HG03139 (cell line): ENCODE data around the gene ZNF778.
A peak's percentile ranks its signal among the peaks of the same experiment; 100 is the strongest.
"Not testable (repeated sequence)": the region's sequence is repeated elsewhere in the genome, so short reads cannot be mapped to it uniquely, and the experiment has no call there.

ENCODE experiments used
- ATAC-seq: cut with Tn5 transposase; IDR thresholded peaks from one replicate; pipeline ENCODE4 v1.9.1; 2021; ENCODE audit not compliant: unreplicated experiment

Gene ZNF778

DNA sequence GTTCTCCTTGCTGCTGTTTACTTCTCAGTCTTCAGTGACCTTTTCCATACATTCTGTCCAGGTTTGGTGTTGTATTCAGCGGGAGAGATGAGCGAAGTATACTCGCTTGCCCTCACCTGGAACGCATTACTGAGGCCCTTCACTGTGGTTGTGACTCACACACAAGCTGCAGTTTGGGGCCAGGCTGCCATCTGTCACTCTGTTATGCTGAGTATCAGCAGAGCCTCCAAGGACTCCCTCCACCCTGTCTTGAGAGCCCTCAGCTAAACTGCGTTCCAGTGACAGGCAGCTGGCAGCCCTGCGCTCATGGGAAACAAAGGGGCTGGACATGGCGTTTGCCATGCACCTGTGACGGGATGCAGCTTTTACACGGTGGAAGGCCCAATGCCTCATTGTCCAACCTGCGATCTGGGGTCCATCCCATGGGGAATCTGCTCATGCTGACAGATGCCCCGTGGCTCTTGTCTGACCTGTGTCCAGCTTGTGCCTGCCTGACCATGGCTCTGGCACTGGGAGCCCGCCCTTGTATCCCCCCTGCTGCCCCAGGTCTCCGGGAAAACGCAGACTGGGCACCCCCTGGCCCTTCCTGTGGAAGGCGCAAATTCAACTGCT, 6.5 kb upstream of the ZNF778 start:
- ATAC-seq, result no peak

DNA sequence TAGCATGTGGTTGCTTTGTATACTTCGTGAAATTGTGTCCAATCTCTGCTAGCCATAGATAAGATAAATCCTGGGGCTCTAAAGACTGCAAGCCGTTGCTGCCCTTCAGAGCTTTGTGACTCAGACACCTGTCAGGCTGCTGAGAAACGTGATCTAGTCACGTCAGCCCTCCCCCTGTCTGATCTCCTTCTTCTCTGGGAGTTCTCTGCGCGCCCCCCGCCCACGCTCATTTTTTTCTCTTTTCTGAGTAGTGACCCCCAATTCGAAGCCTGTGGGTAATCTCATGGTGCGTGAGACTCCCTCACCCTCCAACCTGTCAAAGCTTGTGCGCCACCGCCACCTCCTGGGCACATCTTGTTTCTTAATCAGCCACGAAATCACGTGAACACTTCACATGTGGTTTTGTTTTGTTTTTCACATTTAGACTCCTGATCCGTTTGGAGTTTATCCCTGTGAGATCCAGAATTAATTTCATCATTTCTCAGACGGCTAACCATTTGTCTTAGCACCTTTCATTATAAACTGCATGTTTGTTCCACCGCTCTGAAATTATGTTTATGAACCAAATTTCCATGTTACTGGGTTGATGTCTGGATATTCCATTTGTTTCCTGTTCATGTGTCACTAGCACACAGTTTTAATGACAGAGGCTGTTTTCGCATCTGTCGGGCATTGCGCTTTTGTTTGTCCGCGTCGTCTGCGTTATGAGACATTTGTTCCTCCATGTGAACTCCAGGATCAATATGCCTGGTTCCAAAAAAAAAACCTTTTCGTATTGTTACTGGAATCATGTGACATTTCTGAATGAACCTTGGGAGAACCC, 977 bp upstream of the ZNF778 start:
- peak; percentile 41 for ATAC-seq

DNA sequence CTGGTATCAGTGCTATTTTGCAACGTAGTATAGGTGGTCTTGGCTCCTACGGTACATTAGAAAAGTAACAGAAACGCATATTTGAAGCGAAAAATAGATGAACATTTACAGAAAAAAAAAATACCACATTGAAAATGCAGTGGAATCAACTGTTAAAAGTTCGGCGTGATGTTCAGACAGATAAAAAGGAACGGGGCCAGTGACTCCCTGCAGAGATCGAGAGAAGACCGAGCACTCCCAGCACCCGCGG, 440 bp upstream of the ZNF778 start:
- ATAC-seq, result no peak

DNA sequence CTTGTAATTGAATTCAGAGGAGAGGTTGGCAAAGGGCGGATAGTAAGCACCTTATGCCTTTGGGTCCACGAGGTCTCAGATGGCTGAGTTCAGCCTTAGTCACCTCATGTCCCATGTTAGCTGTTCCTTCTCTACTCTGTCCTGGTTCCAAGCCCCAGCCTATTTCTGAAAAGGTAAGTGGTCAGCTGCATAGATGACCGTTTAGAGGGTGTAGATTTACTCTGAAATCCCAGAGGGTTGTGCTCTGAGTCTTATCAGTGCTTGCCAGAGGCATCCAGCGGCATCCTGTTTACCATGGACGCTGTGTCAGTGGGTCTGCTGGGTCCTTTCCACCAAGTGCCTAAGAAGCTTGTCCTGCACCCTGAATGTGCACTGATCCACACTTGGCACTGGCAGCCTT, 1.9 kb downstream of the ZNF778 start:
- no peak for ATAC-seq

DNA sequence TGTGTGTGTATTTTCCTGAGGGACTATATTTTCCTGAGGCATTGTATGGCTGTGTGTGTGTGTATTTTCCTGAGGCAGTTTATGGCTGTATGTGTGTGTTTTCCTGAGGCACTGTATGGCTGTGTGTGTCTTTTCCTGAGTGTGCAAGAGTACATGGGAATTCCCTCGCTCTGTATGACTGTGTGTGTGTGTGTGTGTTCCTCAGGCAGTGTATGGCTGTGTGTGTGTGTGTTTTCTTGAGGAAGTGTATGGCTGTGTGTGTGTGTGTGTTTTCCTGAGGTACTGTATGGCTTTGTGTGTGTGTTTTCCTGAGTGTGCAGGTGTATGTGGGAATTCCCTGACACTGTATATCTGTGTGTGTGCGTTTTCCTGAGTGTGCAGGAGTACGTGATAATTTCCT, 4.1 kb downstream of the ZNF778 start:
- no peak for ATAC-seq

DNA sequence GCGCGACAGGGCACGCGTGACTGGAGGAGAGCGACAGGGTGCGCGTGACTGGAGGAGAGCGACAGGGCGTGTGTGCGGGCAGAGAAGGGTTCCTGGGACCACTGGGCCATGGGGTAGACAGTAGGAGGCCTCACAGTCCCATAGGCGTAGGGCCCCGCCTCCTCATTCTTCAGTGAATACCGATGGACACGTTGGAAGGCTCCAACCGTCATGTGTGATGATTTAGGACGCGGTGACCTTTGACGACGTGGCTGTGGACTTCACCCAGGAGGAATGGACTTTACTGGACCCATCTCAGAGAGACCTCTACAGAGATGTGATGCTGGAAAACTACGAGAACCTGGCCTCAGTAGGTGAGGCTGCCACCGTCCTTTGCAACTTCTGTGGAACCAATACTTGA, 5.4 kb downstream of the ZNF778 start:
- no peak for ATAC-seq

DNA sequence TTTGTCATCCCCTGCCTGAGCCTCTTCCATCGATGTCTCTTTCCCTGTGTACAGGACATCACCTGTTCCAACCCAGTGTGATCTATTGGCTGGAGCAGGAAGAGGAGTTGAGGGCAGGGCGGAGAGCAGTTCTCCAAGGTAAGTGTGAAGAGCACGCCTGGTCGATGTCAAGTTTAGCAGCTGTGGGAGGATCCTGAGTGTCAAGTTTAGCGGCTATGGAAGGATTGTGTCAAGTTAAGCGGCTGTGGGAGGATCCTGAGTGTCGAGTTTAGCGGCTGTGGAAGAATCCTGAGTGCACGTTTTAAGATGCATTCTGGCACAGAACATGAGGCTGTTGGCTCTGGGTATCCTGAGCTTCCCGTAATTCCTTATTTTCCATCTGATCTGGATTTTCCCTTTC, 7.2 kb downstream of the ZNF778 start:
- ATAC-seq, result no peak

DNA sequence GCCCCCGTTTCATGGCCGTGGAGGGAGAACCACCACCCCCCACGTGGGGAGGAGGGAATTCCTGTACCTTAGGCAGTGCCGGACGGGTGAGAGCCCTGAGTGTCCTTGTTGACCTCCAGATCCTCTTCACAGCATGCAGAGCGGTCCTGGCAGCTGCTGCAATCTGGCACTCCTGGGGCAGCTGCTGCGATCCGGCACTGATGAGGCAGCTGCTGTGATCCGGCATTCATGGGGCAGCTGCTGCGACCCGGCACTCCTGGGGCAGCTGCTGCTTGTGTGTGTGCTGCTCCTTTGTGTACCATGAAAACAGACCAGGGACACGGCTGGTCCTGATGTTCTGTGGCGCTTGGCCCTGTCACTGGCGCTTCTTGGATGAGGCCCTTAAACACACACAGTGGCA, 12.8 kb downstream of the ZNF778 start:
- no peak for ATAC-seq

DNA sequence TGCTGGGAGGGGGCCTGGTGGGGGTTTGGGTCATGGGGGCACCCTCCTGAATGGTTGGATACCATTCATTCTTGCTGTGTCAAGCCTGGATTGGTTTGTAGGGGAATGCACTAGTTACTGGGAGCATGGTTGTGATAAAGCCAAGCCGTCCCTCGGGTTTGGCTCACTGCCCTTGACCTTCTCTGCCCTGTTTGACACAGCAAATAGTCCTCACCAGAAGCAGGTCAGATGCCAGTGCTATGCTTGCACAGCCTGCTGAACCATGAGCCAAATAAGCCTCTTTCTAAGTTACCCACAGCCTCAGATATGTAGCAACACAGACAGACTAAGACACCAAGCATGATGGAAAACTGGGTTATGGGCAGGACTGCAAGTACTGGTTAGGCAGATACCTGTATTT, 14.6 kb downstream of the ZNF778 start:
- ATAC-seq, result no peak

DNA sequence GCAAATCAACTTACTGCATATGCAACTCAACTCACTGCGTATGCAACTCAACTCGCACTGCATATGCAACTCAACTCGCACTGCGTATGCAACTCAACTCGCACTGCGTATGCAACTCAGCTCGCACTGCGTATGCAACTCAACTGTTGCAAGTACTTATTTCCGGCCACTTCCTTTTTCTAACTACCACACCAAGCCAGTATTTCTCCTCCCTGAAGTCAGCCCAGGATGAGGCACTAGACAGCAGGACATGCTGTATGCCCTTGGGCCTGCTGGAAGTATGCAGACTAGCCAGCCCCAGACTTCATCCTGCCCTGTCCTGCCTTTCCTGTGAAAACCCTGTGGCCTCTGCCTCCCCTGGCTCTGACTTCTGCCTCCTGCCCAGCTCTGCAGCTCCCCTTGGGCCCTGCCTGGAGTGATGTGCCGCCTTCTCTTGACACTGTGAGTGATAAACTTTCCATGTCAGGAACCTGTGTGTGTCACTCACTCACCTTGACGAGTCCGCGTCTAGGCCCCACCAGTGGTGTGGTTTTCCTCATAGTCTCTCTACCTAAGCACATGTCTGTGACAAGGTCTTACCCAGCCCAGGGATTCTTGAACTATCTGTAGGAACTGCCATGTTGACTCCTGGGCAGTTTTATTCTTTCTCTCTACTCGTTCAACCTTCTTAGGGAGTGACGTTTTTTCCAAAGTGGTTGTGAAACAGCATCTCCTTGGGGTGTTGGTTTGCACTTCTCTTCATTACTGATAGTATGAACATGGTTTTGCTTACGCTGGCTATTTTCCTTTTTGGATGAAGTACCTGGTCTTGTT, 16.4 kb downstream of the ZNF778 start:
- ATAC-seq, result no peak

DNA sequence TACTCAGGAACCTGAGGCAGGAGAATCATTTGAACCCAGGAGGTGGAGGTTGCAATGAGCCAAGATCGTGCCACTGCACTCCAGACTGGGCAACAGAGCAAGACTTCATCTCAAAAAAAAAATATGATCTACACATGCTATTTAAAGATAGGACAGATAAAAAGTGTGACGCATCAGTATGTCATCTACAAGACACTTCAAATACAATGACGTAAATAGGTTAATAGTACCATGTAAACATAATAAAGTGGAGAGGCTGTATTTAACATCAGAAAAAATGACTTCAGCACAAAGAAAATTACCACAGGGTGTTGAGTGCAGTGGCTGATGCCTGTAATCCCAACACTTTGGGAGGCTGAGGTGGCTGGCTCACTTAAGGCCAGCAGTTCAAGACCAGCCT, 20.2 kb downstream of the ZNF778 start:
- no peak for ATAC-seq

DNA sequence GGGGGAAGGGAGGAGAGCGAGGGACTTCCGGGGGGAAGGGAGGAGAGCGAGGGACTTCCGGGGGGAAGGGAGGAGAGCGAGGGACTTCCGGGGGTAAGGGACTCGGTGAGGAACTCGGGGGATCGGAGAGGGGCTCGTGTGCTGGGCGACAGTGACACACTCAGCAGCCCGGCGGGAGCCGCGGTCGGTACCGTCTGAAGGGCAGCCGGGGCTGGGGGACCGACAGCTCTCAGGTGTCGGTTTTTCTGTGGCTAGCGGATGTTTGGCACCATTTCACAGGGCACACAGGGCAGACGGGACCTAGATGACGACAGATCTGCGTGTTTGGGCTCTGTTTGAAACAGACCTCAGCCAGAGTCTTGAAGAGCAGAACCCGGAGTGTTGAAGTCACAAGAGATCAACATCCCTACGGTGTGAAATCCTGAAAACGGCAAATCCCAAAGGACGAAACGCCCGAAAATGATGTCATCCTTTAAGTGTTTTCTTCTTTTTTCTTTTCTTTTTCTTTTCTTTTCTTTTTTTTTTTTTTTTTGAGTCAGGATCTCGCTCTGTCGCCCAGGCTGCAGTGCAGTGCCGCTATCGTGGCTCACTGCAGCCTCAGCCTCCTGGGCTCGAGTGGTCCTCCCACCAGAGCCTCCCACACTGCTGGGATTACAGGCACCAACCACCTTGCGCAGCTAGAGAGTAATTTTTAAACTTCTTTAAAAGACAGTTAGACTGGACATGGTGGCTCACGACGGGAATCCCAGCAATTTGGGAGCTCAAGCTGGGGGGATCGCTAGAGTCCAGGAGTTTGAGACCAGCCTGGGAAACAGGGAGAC, 23.9 kb downstream of the ZNF778 start:
- peak; percentile 43 for ATAC-seq

DNA sequence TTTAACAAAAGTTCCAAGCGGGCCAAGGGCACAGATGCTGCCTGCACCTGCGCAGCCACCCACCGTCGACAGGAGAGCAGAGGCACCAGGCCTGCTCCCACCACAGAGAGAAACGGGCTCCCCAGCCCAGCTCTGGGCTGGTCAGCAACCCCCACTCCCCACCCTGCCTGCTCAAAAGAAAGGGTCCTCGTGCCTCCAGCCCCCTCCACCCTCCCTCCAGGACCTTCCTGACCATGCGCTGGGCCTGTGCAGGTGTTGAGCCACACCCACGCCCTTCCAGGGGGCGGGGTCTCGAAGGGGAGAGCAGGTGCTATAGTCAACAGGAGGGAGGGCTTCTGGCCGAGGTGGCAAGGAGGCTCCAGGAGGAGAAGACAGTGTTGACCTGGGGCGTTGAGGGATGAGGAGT, 25.3 kb downstream of the ZNF778 start:
- ATAC-seq, result no peak

DNA sequence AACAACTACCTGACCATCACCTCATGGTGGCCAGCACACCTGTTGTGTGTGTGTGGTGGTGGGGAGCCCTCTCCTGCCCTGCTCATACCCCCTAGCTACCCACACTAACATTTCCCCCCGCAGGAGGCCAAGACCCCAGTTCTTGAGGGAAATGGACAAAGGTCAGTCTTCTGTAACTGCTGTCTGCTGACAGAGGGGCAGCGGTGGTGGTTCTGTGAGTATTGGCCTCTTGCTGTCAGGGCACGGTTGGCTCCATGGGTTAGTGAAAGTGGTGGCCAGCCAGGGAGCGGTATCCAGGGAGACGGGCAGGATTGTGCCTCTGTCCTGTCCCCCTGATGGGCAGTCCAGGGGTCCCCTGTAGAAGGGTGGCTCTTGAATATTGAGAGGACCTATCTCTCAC, 26.2 kb downstream of the ZNF778 start:
- no peak for ATAC-seq

DNA sequence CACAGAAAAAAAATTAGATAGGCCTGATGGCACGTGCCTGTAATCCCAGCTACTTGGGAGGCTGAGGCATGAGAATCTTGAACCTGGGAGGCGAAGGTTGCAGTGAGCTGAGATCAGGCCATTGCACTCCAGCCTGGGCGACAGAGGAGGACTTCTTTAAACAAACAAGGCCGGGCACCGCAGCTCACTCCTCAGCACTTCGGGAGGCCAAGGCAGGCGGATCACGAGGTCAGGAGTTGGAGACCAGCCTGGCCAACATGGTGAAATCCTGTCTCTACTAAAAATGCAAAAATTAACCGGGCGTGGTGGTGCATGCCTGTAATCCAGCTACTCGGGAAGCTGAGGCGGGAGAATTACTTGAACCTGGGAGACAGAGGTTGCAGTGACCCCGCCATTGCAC, 26.8 kb downstream of the ZNF778 start:
- ATAC-seq, result not testable (repeated sequence)

DNA sequence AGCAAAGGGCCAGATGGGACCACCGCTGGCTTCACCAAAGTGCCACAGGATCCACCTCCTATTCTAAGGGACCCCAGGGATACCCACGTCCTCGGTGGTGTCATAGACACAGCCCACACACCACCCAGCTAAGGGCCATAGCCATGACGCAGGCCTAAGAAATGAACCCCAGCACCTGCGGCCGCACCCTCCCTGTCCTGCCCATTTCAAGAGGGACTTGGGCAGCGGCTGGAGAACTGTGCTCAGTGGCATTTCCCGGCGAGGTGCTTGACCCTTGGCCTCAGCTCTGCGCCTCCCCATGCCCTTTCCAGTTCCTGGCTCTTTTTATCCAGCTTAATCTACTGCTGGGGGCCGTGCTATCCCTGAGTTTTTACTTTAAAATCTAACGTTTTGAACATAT, 27.3 kb downstream of the ZNF778 start:
- ATAC-seq, result no peak

DNA sequence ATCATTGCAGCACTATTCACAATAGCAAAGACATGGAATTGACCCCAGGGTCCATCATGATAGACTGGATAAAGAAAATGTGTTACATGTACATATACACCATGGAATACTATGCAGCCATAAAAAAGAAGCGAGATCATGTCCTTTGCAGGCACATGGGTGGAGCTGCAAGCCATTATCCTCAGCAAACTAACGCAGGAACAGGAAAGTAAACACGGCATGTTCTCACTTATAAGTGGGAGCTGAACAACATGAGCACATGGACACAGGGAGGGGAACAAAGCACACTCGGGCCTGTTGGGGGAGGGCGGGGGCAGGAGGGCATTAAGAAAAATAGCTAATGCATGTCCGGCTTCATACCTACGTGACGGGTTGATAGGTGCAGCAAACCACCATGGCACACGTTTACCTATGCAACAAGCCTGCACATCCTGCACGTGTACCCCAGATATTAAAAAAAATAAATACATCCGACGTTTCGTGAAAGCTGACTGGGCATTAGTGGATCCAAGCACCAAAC, 28.9 kb downstream of the ZNF778 start:
- no peak for ATAC-seq

DNA sequence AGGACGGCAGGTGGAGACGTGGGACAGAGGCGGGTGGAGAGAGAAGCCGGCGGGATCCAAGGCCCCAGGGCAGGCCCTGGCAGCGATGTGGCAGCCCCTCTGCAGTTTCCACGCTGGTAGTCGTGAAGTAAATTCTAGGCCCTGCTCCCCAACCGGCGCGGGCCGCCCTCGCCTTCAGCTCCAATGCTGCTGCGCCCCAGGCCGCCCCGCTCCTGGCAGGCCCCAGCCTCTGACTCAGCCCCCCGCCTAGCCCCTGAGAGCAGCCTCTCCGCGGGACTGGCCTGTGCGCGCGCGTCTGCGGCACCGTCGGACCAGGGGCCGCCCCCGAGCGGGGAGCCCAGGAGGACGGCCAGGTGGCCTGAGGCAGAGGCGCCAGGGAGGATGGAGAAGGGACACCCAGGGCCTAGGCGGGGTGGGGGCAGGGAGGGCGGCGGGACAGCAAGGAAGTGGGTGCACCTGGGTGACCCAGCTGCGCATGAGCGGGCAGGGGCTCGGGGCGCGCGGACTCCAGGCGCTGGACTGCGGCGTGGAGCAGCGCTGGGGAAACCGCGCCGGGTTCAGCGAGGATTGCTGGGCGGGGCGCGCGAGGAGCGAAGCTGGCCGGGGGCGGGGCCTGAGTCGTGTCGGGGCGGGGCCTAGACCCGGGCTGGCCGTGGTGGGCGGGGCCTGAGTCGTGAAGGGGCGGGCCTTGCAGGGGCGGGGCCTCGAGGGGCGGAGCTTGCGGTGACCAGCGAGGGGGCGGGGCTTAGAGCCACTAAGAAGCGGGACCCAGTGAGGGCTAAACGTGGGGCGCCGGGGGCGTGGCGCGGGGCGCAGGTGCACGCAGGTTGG, 29.6 kb downstream of the ZNF778 start:
- peak; percentile 61 for ATAC-seq

DNA sequence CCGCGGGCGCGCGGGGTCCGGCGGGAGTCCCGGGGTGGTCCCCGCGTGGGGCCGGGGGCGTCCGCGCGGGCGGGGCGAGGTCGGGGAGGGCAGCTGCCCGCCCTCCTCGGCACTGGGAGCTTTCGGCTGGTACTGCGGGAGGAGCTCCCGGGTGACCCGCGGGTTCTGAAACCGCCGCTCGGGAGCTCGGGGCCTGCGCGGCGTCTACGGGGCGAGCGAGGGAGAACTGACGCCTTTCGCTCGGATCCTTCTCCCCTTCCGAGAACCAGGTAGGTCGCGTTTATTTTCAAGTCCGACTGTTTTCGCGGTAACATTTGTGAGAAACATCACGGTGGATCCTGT, 30.2 kb downstream of the ZNF778 start:
- ATAC-seq, result not testable (repeated sequence)

DNA sequence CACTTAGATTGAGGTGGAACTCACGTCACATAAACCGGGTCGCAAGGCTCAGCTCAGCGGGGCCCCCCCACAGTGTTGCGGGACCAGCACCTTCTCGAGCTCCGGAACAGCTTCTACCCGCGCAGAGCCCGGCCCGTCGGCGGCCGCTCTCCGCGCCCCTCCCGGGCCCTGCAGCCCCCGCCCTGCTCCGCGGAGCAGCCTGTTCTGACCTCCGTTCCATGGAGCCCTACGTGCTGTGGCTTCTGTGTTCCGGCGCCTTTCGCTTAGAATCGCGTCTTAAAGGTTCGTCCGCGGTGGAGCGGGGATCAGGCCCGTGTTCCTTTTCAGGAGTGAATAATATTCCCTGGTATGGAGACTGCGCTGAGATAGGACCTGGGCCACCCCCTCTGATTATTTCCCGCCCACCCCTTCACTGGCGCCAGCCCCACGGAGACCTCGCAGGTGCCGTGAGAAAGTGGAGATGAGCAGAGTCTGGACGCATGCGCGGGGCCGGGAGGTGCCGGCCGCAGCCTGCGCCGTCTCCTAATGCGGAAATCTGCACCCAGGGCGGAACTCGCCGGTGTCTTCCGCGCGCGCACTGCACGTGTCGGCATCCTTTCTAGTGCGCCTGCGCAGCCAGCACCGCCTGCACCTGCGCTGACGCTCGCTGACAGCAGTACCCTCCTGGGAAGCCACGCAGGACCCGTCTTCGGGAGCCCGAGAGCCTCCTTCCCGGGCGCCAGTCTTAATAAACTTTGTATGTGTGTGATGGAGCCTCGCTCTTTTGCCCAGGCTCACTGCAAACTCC, 30.9 kb downstream of the ZNF778 start:
- no peak for ATAC-seq
